SU-DHL-6 (cell line): ENCODE results near the gene PPARG.

Experiments
- EZH2phosphoT487 ChIP-seq: fragments of 200-600 bp; sonication (generic), shearing (Covaris generic); conservative IDR thresholded peaks from 2 replicates; pipeline ENCODE4 v1.6.1; 2018; ENCODE audit warnings: mild to moderate bottlenecking, antibody characterized with exemption, low read length, moderate library complexity, mixed read lengths
- TF ChIP-seq, protein P1 (sequence below): fragments of 200-600 bp; sonication (generic); IDR thresholded peaks from one replicate; pipeline ENCODE4 v1.5.1; 2017; ENCODE audit warnings: antibody characterized with exemption, mild to moderate bottlenecking, low read length, moderate library complexity; ENCODE audit not compliant: insufficient read depth, poor library complexity, severe bottlenecking

- TF ChIP-seq, protein P1, sequence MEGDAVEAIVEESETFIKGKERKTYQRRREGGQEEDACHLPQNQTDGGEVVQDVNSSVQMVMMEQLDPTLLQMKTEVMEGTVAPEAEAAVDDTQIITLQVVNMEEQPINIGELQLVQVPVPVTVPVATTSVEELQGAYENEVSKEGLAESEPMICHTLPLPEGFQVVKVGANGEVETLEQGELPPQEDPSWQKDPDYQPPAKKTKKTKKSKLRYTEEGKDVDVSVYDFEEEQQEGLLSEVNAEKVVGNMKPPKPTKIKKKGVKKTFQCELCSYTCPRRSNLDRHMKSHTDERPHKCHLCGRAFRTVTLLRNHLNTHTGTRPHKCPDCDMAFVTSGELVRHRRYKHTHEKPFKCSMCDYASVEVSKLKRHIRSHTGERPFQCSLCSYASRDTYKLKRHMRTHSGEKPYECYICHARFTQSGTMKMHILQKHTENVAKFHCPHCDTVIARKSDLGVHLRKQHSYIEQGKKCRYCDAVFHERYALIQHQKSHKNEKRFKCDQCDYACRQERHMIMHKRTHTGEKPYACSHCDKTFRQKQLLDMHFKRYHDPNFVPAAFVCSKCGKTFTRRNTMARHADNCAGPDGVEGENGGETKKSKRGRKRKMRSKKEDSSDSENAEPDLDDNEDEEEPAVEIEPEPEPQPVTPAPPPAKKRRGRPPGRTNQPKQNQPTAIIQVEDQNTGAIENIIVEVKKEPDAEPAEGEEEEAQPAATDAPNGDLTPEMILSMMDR, result no peak
- TF ChIP-seq EZH2phosphoT487, result no peak
Observed at GRCh38 chr3:12395349-12396012, 106.6 kb downstream of the PPARG start.
